ENCODE results near the gene LOXL3.
"Not testable (repeated sequence)": the region's sequence is repeated elsewhere in the genome, so short reads cannot be mapped to it uniquely, and the experiment has no call there.

The LOXL3 gene

GRCh38 chr2:74488643-74489481 lies 64.9 kb downstream of the LOXL3 start:
- no peak for DNase-seq (ENCODE audit: low read depth in 2 of 2)

GRCh38 chr2:74486141-74486540 lies 67.6 kb downstream of the LOXL3 start:
- no peak for DNase-seq (ENCODE audit: low read depth in 2 of 2)

GRCh38 chr2:74483675-74484164 lies 70.0 kb downstream of the LOXL3 start:
- DNase-seq (ENCODE audit: low read depth in 2 of 2), result not testable (repeated sequence)

- peak; percentile 88 to 93 for DNase-seq (ENCODE audit: low read depth in 2 of 2)
Observed at GRCh38 chr2:74482801-74483674, 70.7 kb downstream of the LOXL3 start, which contains the start of the genes CCDC142 and TTC31. Gene CCDC142 (minus strand): TSS chr2:74482998. CDS start chr2:74482837, 161 bp downstream. Gene TTC31 (plus strand): TSS chr2:74483081. CDS start chr2:74483096, 15 bp downstream.
